T-helper 1 cell treated with Interleukin-12 subunit alpha and Interleukin-12 subunit beta and Interleukin-4 antibody, amounts not matched to agents 30 μg/mL and 1 μg/mL, for 36 hours (primary cell): ENCODE data around the gene TERB2.
"Not testable (repeated sequence)": the region's sequence is repeated elsewhere in the genome, so short reads cannot be mapped to it uniquely, and the experiment has no call there.

Experiments used
- H3K27ac Mint-ChIP-seq: one replicate; pipeline ENCODE4 v1.8.0; 2021; ENCODE audit warnings: mild to moderate bottlenecking, mixed read lengths
- H3K27me3 Mint-ChIP-seq: one replicate; pipeline ENCODE4 v1.8.0; 2021; ENCODE audit warnings: low read depth, mixed read lengths
- H3K36me3 Mint-ChIP-seq: one replicate; pipeline ENCODE4 v1.8.0; 2021; ENCODE audit warnings: low read depth, mixed read lengths
- H3K4me1 Mint-ChIP-seq: one replicate; pipeline ENCODE4 v1.8.0; 2021; ENCODE audit warnings: low read depth, mixed read lengths
- H3K4me3 Mint-ChIP-seq: one replicate; pipeline ENCODE4 v1.8.0; 2021; ENCODE audit warnings: mild to moderate bottlenecking, moderate library complexity, mixed read lengths
- H3K9me3 Mint-ChIP-seq: one replicate; pipeline ENCODE4 v1.8.0; 2021; ENCODE audit warnings: mixed read lengths

The TERB2 gene

GRCh38 chr15:44956388-44956787 is at the start of gene TERB2:
TSS of gene TERB2 (plus strand) at chr15:44956687. CDS start at chr15:44956719, 32 bp downstream.
- Mint-ChIP-seq H3K36me3 (no peaks in the 10 kb centered on the region), H3K9me3 (no peaks in the 10 kb centered on the region), H3K27me3 (peaks cover 3% of the 10 kb centered on the region), H3K4me1 (no peaks in the 10 kb centered on the region), H3K4me3 (no peak within 1 kb of the TSS), H3K27ac (no peak within 1 kb of the TSS)

GRCh38 chr15:44909423-44909822 is 47.1 kb upstream of the TERB2 start:
- Mint-ChIP-seq H3K9me3 (peaks cover 16% of the 10 kb centered on the region), H3K36me3 (peaks cover 1% of the 10 kb centered on the region), H3K27me3 (no peaks in the 10 kb centered on the region), H3K4me3 (no peak overlapping the region), H3K4me1 (peaks cover 3% of the 10 kb centered on the region), H3K27ac (no peak overlapping the region)

DNA sequence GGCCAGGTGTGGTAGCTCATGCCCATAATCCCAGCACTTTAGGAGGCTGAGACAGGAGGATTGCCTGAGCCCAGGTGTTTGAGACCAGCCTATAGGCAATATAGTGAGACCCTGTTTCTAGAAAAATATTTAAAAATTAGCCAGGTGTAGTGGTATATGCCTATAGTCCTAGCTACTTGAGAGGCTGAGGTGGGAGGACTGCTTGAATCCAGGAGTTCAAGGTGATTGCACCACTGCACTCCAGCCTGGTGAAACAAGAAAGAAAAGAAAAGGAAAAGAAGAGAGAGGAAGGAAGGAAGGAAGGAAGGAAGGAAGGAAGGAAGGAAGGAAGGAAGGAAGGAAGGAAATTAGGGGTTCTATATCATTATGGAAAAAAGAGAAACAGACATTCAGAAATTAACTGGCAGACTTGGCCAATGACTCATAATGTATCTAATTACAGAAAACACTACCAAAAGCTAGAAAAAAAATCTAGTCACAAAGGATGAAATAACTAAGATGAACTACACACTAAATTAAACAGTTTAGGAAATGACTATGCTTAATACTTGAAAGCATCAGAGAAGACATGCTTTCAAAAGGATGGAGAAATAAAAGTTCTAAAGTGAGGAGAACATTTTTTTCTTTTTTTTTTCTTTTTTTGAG is 45.4 kb upstream of the TERB2 start:
- H3K4me3 Mint-ChIP-seq: no peak overlapping the region
- peaks cover 16% of the 10 kb centered on the region for H3K9me3 Mint-ChIP-seq
- H3K4me1 Mint-ChIP-seq: no peaks in the 10 kb centered on the region
- H3K36me3 Mint-ChIP-seq: peaks cover 1% of the 10 kb centered on the region
- H3K27ac Mint-ChIP-seq: no peak overlapping the region
- no peaks in the 10 kb centered on the region for H3K27me3 Mint-ChIP-seq

DNA sequence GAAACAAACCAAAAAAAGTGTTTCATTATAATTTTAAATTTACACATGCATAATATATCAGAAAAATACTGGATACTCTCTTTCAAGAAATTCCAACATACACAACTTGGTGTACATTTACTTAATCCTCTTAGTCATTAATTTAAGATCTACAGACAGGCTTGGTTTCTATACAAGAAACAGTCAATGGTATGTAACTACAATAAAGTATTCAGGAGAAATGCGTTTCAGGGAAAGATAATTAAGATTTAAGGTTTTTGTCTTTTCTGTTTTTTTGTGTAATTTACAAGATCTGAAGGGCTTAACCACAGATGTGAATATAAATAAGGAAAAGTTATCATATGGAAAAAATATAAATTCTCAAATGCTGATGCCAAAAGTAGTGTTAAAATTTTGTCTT is 44.3 kb upstream of the TERB2 start:
- not testable (repeated sequence) for H3K4me1 Mint-ChIP-seq, H3K27ac Mint-ChIP-seq, H3K27me3 Mint-ChIP-seq, H3K4me3 Mint-ChIP-seq, H3K36me3 Mint-ChIP-seq
- peaks cover 16% of the 10 kb centered on the region for H3K9me3 Mint-ChIP-seq

DNA sequence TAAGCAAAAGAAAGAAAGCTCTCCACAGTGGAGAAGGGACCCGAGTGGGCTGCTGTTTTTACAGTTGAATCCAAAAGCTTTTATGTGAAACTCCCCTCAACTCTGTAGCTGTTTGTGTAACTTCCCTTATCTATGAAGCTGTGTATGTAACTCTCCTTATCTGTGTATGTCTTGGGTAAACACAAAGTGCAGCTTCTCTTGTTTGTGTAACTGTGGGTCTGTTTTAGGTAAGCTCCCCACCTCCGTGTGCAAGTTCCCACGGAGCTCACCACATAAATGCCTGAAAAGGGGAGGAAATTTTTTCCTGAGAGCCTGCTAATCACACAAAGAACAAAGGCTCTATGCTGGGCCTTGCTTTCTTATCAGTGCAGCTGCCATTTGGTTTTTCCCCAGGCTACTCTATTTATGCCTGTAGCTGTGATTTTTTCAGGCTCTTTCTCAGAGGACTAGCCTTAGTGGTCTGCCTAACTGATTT is 43.5 kb upstream of the TERB2 start:
- H3K36me3 Mint-ChIP-seq, H3K4me1 Mint-ChIP-seq, H3K27me3 Mint-ChIP-seq, H3K4me3 Mint-ChIP-seq, H3K27ac Mint-ChIP-seq: not testable (repeated sequence)
- peaks cover 16% of the 10 kb centered on the region for H3K9me3 Mint-ChIP-seq

GRCh38 chr15:44918136-44918535 is 38.4 kb upstream of the TERB2 start:
- Mint-ChIP-seq H3K4me3 (no peak overlapping the region), H3K9me3 (peaks cover under 1% of the 10 kb centered on the region), H3K36me3 (no peaks in the 10 kb centered on the region), H3K4me1 (no peaks in the 10 kb centered on the region), H3K27me3 (no peaks in the 10 kb centered on the region), H3K27ac (no peak overlapping the region)

- not testable (repeated sequence) for H3K27ac Mint-ChIP-seq, H3K4me1 Mint-ChIP-seq, H3K9me3 Mint-ChIP-seq, H3K4me3 Mint-ChIP-seq, H3K36me3 Mint-ChIP-seq
- H3K27me3 Mint-ChIP-seq: peaks cover 17% of the 10 kb centered on the region
These were observed 27.8 kb upstream of the TERB2 start for GRCh38 chr15:44928658-44929057.

GRCh38 chr15:44930283-44930682 is 26.2 kb upstream of the TERB2 start:
- not testable (repeated sequence) for H3K36me3 Mint-ChIP-seq, H3K4me1 Mint-ChIP-seq, H3K27ac Mint-ChIP-seq, H3K4me3 Mint-ChIP-seq, H3K9me3 Mint-ChIP-seq
- H3K27me3 Mint-ChIP-seq: peaks cover 13% of the 10 kb centered on the region

- peaks cover 13% of the 10 kb centered on the region for H3K27me3 Mint-ChIP-seq
- not testable (repeated sequence) for H3K27ac Mint-ChIP-seq, H3K4me1 Mint-ChIP-seq, H3K9me3 Mint-ChIP-seq, H3K4me3 Mint-ChIP-seq, H3K36me3 Mint-ChIP-seq
These were observed 1.8 kb downstream of the TERB2 start for GRCh38 chr15:44958302-44958701.

DNA sequence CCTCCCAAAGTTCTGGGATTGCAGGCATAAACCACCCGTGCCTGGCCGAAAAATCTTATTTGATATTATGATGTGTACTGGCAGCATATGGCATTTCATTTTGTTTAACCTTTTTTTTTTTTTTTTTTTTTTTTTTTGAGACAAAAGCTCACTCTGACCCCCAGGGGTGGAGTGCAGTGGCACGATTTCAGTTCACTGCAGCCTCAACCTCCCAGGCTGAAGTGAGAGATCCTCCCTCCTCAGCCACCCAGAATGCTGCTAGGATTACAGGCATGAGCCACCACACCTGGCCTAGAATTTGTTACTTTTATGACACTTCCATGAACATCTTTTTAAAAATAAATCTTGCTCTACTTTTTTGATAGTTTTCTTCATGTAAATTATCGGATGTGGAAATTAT is 12.0 kb downstream of the TERB2 start:
- H3K9me3 Mint-ChIP-seq: no peaks in the 10 kb centered on the region
- H3K27me3 Mint-ChIP-seq: peaks cover 5% of the 10 kb centered on the region
- H3K4me1 Mint-ChIP-seq: no peaks in the 10 kb centered on the region
- no peak overlapping the region for H3K4me3 Mint-ChIP-seq
- H3K36me3 Mint-ChIP-seq: no peaks in the 10 kb centered on the region
- H3K27ac Mint-ChIP-seq: no peak overlapping the region

DNA sequence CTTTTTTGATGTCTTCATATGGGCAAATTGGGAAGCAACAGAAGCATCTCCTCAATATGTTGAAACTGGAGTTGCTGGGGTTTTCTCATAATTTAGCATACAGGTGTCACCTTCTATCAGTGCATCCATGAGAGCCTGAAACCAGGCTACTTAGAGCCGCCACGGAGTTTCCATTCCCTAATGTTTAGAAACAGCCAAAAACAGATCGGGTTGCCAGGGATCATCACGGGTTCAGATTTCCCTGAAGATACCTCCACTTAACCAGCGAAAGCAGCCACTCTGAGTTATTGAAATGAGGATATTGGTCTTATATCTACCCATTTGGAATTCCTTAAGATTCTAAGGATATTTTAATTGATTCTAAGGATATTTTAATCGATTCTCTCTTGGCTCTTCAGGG is 14.5 kb downstream of the TERB2 start:
- H3K9me3 Mint-ChIP-seq: no peaks in the 10 kb centered on the region
- H3K27me3 Mint-ChIP-seq: peaks cover 10% of the 10 kb centered on the region
- H3K27ac Mint-ChIP-seq: no peak overlapping the region
- H3K4me3 Mint-ChIP-seq: no peak overlapping the region
- H3K4me1 Mint-ChIP-seq: no peaks in the 10 kb centered on the region
- H3K36me3 Mint-ChIP-seq: no peaks in the 10 kb centered on the region

- not testable (repeated sequence) for H3K9me3 Mint-ChIP-seq, H3K36me3 Mint-ChIP-seq, H3K4me3 Mint-ChIP-seq, H3K27ac Mint-ChIP-seq, H3K4me1 Mint-ChIP-seq
- H3K27me3 Mint-ChIP-seq: peaks cover 17% of the 10 kb centered on the region
These were observed 19.7 kb downstream of the TERB2 start for GRCh38 chr15:44976183-44976582.

DNA sequence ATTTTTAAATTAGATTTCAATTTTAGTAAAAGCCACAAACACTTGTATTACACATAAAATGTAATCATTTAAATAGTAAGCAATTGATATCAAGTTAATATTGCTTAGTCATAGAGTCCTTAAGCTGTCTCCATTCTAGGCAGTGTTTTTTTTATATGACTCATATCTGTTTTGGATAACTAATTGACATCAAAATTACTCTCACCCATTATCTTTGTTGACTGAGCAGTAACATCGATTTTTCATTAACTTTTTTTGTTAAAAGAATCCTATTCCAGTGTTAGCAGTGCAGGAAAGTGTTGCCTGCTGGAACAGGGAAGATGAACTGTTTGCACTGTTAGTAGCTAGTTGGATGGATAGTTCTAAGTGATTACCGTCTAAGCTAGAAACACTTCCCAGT is 21.3 kb downstream of the TERB2 start:
- H3K4me1 Mint-ChIP-seq, H3K4me3 Mint-ChIP-seq, H3K9me3 Mint-ChIP-seq, H3K36me3 Mint-ChIP-seq, H3K27ac Mint-ChIP-seq: not testable (repeated sequence)
- peaks cover 17% of the 10 kb centered on the region for H3K27me3 Mint-ChIP-seq

GRCh38 chr15:44979617-44980339 is 23.3 kb downstream of the TERB2 start:
- H3K36me3 Mint-ChIP-seq, H3K4me1 Mint-ChIP-seq, H3K4me3 Mint-ChIP-seq, H3K27ac Mint-ChIP-seq, H3K9me3 Mint-ChIP-seq: not testable (repeated sequence)
- H3K27me3 Mint-ChIP-seq: peaks cover 17% of the 10 kb centered on the region

DNA sequence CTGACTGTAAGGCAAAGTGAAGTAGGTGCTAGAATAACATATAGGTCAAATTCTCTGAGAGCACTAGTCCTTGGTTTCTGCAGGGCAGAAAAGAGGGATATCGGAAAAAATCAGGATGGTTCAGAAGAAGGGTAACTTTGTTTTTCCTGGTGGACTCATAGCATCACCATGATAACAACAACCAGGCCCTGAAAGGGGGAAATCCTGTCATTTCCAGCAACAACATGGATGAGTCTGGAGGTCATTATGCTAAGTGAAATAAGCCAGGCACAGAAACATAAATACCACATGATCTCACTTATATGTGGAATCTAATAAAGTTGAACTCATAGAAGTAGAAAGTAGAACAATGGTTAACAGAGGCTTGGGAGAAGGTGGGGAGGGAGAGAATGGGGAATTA is 27.7 kb downstream of the TERB2 start:
- H3K4me3 Mint-ChIP-seq, H3K27me3 Mint-ChIP-seq, H3K27ac Mint-ChIP-seq, H3K9me3 Mint-ChIP-seq, H3K4me1 Mint-ChIP-seq, H3K36me3 Mint-ChIP-seq: not testable (repeated sequence)
